HFFc6 (cell line): ENCODE measurements around the gene CAPN5. TPM values are rescaled to one million over a fixed set of nuclear protein-coding genes. Genes with fewer than 3 reads are reported as not detected.

Experiments used
- DNase-seq: peaks from one replicate; pipeline ENCODE4 v3.0.0-alpha.2; 2018
- H3K27ac Mint-ChIP-seq: 2 replicates; pipeline ENCODE4 v1.8.0; 2020; ENCODE audit warnings: mild to moderate bottlenecking, mixed read lengths
- H3K27me3 Mint-ChIP-seq: 2 replicates; pipeline ENCODE4 v1.8.0; 2021; ENCODE audit warnings: mild to moderate bottlenecking, moderate library complexity, mixed read lengths; ENCODE audit not compliant: insufficient read depth
- H3K36me3 Mint-ChIP-seq: 2 replicates; pipeline ENCODE4 v1.8.0; 2021; ENCODE audit warnings: low read depth, mixed read lengths
- H3K4me1 Mint-ChIP-seq: 2 replicates; pipeline ENCODE4 v1.8.0; 2020; ENCODE audit warnings: low read depth, mixed read lengths
- H3K4me3 Mint-ChIP-seq: 2 replicates; pipeline ENCODE4 v1.8.0; 2020; ENCODE audit warnings: mild to moderate bottlenecking, moderate library complexity, mixed read lengths
- H3K9me3 Mint-ChIP-seq: 2 replicates; pipeline ENCODE4 v1.8.0; 2020; ENCODE audit warnings: mild to moderate bottlenecking, mixed read lengths
- total RNA-seq, 6 experiments: library from RNA; stranded (reverse); fragmentation: NEBNext Ultra II Directional; extraction: Animal tissue kit (Norgen Biotek cat#: 25700); gene quantifications; 2 replicates in 1 of 6; 3 replicates in 5 of 6; pipeline ENCODE4 v1.2.3, GENCODE V29; 2021
- TF ChIP-seq, protein P1 (sequence below): fragments of 200-600 bp; sonication (generic); IDR thresholded peaks from 2 replicates; pipeline ENCODE4 v1.5.0; 2021; ENCODE audit warnings: antibody characterized with exemption, mild to moderate bottlenecking

Gene CAPN5
- total RNA-seq, 6 experiments from 2014 or later = 20.7 to 32.7 (median 29.0) TPM

GRCh38 chr11:77080643-77081210 is 14.0 kb downstream of the CAPN5 start:
- Mint-ChIP-seq H3K27me3 (no peaks in the 10 kb centered on the region; the same call in 1 of the 2 replicates), H3K4me3 (no peak overlapping the region), H3K4me1 (peaks cover 14% of the 10 kb centered on the region), H3K9me3 (no peaks in the 10 kb centered on the region), H3K27ac (no peak overlapping the region), H3K36me3 (peaks cover 13% of the 10 kb centered on the region)
- peak; percentile 35 for DNase-seq
- TF ChIP-seq, protein P1, sequence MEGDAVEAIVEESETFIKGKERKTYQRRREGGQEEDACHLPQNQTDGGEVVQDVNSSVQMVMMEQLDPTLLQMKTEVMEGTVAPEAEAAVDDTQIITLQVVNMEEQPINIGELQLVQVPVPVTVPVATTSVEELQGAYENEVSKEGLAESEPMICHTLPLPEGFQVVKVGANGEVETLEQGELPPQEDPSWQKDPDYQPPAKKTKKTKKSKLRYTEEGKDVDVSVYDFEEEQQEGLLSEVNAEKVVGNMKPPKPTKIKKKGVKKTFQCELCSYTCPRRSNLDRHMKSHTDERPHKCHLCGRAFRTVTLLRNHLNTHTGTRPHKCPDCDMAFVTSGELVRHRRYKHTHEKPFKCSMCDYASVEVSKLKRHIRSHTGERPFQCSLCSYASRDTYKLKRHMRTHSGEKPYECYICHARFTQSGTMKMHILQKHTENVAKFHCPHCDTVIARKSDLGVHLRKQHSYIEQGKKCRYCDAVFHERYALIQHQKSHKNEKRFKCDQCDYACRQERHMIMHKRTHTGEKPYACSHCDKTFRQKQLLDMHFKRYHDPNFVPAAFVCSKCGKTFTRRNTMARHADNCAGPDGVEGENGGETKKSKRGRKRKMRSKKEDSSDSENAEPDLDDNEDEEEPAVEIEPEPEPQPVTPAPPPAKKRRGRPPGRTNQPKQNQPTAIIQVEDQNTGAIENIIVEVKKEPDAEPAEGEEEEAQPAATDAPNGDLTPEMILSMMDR = no peak

DNA sequence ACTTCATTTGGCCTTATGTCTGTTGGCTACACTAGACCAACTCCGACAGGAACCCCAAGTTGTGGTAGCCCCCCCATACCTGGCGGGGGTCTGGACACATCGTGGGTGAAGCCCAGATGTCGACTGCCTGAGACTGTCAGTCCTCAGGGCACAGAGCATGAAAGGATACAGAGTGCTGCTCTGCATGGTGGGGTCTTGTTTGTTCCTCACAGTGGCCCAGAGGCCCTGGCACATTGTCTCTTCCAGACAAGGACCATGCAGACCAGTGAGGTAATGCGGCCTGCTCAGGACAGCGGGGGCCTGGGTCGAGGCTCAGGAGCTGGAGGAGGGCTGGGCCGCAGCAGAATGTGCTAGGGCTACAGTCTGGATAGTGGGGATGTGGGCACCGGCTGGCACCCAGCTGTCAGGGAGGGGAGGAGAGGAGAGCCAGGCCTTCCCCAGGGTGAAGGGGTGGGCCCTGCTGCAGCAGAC is 14.6 kb downstream of the CAPN5 start:
- DNase-seq = no peak
- Mint-ChIP-seq H3K4me3 (no peak overlapping the region), H3K9me3 (no peaks in the 10 kb centered on the region), H3K4me1 (peaks cover 14% of the 10 kb centered on the region), H3K36me3 (peaks cover 11% of the 10 kb centered on the region), H3K27me3 (no peaks in the 10 kb centered on the region; the same call in 1 of the 2 replicates), H3K27ac (no peak overlapping the region)
- TF ChIP-seq, protein P1 = no peak

DNA sequence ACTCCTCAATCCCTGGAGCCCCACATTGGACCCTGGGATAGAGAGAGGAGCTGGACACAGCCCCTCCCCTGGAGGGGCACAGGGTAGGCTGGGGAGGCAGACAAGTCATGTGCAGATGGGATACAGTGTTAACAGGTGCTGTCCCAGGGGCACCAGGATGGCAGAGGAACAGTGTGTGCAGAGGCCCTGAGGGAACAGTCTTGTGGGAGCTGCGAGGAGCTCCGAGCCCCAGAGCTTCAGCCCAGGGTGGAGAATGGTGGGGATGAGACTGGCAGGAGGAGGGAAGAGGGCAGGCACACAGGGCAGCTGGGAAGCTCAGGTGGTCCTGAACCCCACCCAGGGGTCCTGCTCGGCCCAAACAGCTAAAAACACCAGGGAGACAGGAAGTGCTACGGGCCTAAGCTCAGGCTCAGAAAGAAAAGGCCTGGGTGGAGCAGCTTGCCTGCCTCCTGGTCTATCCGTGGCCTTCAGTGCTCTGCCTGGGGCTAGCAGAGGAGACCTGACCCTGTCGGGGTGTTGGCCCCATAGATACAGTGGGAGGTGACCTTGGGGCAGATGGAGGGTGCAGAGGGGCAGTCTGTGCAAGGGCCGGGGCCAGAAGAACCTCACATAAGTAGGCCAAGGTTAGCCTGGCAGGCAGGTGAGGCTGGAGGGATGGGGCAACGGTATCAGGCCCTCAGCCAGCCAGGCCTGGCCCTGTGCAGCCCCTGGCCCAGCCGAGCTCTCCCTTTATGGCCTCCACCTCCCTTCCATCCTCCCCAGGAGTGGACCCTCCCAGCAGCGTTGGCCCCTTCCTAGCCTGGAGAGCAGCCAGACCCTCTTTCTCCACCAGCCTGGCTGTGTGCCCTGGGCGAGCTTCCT is 15.4 kb downstream of the CAPN5 start:
- Mint-ChIP-seq H3K4me3 (no peak overlapping the region), H3K27me3 (no peaks in the 10 kb centered on the region; the same call in 1 of the 2 replicates), H3K9me3 (no peaks in the 10 kb centered on the region), H3K4me1 (peaks cover 14% of the 10 kb centered on the region), H3K27ac (no peak overlapping the region), H3K36me3 (peaks cover 9% of the 10 kb centered on the region; the same call in 1 of the 2 replicates)
- TF ChIP-seq, protein P1 = no peak
- DNase-seq = no peak

DNA sequence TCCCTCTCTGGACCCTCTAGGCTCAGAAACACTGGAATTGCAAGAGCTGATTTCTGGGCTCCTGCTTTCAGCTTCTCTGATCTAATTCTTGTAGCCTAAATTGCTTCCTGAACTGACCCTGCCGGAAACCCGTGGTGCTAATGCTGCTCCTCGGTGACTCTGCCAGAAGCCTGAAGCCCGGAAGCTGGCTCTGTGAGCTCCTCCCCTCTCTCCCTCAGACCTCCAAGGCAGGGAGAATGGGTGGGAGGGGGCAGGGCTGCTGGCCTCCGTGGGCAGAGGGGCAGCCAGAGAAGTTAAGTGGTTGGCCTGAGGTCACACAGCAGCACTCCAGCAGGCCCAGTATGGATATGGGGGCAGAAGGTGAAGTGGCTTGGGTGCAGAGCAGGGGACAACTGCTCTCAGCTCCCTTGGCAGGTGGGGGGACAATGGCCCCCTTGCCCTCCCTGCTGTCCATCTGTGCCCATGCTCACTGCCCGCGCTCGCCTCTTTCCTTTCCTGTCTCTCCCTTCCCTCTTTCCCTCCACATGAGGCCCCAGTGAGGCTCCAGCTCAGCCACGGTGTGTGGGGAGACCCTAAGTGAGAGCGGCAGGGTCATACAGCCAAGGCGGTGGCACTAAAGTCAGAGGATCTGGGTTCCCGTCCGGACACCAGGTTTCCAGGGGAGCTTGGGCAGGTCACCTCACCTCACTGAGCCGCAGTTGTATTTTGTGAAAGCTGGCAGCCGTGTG is 16.2 kb downstream of the CAPN5 start:
- H3K27ac Mint-ChIP-seq = no peak overlapping the region
- no peaks in the 10 kb centered on the region; the same call in 1 of the 2 replicates for H3K27me3 Mint-ChIP-seq
- peaks cover 9% of the 10 kb centered on the region; the same call in 1 of the 2 replicates for H3K36me3 Mint-ChIP-seq
- H3K4me1 Mint-ChIP-seq = peaks cover 14% of the 10 kb centered on the region
- DNase-seq = no peak
- H3K9me3 Mint-ChIP-seq = no peaks in the 10 kb centered on the region
- H3K4me3 Mint-ChIP-seq = no peak overlapping the region
- TF ChIP-seq, protein P1 = no peak

DNA sequence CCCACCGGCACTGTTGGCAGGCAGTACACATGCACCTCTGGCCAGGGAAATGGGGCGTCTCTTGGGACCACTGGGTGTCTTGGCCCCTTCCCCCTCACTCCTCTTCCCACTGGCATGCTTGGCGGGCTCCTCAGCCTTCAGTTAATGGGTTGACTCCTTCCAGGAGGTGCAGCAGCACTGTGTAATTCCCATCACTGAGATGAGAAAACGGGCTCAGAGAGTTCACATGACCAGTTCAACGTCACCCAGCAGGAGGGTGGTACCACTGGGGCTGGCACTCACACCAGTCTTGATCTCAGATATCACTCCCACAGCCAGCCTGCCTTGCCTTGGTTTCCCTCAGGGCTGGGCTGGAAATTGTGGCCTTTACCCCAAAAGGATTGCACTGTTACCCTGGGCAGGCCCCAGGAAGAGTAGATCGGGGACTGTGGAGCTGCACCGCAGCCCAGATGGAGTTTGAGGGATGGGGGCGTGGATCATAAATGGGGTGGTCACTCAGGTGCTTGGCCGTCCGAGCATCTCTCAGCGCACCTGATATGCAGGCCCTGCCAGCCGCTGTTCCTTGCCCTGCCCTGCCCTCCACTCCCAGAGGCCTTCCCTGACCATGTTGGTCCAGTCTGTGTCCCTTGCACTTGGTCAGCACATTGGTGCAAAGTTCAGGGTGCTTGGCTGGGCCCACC is 16.9 kb downstream of the CAPN5 start:
- Mint-ChIP-seq H3K4me1 (peaks cover 14% of the 10 kb centered on the region), H3K27ac (no peak overlapping the region), H3K27me3 (no peaks in the 10 kb centered on the region), H3K4me3 (no peak overlapping the region), H3K9me3 (no peaks in the 10 kb centered on the region), H3K36me3 (peaks cover 1% of the 10 kb centered on the region; the same call in 1 of the 2 replicates)
- DNase-seq = no peak
- TF ChIP-seq, protein P1 = no peak
